ENCODE data around the gene AGMAT. TPM values are rescaled to one million over a fixed set of nuclear protein-coding genes. Genes with fewer than 3 reads are reported as not detected.

The AGMAT gene
- total and polyA plus RNA-seq, 7 donors, result 2.6 to 12.6 (median 3.6) TPM

DNA sequence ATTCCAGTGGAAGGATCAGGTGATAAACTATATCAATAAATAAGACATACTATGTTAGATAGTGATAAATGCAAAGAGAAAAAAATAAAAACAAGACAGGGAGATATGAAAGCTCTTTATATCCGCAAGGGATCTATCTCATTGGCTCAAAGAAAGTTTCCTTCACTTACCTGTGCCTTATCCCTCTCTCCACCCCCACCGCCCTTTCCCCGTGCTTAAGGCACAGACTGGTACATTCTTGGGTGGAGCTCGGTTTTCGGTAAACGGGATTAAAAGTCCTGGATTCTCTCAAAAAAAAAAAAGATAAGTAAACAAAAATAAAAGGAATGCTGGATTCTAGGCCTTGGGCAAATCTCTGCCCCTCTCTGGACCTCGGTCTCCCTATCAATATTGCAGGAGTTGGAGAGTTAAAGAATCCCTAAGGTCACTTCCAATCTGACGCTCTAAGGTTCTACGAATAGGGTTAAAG, 58.8 kb downstream of the AGMAT start:
- TF ChIP-seq, protein P1, sequence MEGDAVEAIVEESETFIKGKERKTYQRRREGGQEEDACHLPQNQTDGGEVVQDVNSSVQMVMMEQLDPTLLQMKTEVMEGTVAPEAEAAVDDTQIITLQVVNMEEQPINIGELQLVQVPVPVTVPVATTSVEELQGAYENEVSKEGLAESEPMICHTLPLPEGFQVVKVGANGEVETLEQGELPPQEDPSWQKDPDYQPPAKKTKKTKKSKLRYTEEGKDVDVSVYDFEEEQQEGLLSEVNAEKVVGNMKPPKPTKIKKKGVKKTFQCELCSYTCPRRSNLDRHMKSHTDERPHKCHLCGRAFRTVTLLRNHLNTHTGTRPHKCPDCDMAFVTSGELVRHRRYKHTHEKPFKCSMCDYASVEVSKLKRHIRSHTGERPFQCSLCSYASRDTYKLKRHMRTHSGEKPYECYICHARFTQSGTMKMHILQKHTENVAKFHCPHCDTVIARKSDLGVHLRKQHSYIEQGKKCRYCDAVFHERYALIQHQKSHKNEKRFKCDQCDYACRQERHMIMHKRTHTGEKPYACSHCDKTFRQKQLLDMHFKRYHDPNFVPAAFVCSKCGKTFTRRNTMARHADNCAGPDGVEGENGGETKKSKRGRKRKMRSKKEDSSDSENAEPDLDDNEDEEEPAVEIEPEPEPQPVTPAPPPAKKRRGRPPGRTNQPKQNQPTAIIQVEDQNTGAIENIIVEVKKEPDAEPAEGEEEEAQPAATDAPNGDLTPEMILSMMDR (IDR thresholded peaks at IDR 0.05), result no peak
- DNase-seq, result no peak

DNA sequence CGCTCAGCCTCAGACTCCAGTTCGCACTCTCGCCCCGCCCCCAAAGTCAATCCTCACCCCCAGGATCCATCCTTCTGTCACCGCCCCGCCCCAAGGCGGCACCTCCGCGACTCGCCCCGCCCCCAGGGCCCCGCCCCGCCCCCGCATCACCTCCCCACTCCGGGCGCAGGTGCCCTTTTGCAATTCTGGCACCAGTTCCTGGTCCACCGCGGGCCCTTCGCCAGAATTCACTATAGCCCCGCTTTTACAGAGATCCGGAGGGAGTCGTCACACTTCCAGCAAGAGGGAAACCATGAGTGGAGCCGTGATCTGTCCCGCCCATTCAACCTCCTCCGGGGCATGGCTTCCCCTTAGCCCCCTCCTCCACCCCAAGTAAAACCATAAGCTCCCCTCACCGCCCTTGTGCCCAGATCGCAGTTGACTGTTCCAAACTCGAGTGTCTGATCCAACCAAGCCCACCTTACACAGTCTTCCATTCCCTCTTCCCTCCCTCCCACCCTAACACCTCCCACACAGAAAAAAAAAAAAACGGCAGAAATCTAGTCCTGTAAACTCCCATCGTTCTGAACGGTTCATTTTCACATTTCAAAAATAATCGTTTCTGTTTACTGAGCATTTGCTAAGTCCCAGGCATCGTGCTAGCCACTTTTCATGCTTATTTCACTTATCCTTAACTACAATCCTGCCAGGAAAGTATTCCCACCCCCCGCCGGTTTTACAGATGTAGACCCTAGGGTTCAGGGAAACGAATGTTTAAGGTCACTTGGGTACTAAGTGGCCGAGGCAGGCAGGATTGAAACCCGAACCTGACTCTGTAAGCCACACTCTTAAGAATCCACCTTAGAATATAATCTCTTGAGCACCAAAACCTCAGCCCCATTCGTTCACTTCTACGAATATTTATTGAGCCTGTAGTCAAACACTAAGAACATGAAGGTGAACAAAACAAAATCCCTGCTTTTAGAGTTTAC, 59.5 kb downstream of the AGMAT start:
- 2 to 4% (median 2%) methylated on average over 35 to 40 of the region's 40 CpGs for WGBS, 3 donors
- H3K4me1 ChIP-seq, result peaks cover 26% of the 10 kb centered on the region
- no peaks in the 10 kb centered on the region for H3K27me3 ChIP-seq (ENCODE audit: insufficient read depth in 3 of 3, low read length in 2 of 3)
- intact Hi-C loops (cut with DNase I), result loop anchor here in 1 of 2 donors (5.0 kb wide), 2 partner anchors 92 to 212 kb away; partner anchors contain the start of genes DDI2 and SLC25A34
- peaks cover 0 to 15% of the 10 kb centered on the region in 2 donors for H3K36me3 ChIP-seq (ENCODE audit: insufficient read depth in 1 of 2, low read depth in 1 of 2)
- H3K9me3 ChIP-seq, result no peaks in the 10 kb centered on the region
- peak; percentile 1 to 75 (median 1) for ATAC-seq
- peak overlapping the region; percentile 90 for H3K27ac ChIP-seq
- TF ChIP-seq, protein P1 (IDR thresholded peaks at IDR 0.05), result no peak
- peak overlapping the region; percentile 87 for H3K4me3 ChIP-seq
- peak in 1 of 2 donors; percentile 99 for DNase-seq

More for the DNA sequence above, 58.8 kb downstream of the AGMAT start:
- ATAC-seq, result no peak
- Histone ChIP-seq H3K4me1 (peaks cover 26% of the 10 kb centered on the region), H3K9me3 (no peaks in the 10 kb centered on the region), H3K4me3 (peak overlapping the region; percentile 87), H3K36me3 (ENCODE audit: insufficient read depth in 1 of 2, low read depth in 1 of 2) (peaks cover 0 to 22% of the 10 kb centered on the region in 2 donors), H3K27ac (peak overlapping the region; percentile 90), H3K27me3 (ENCODE audit: insufficient read depth in 3 of 3, low read length in 2 of 3) (no peaks in the 10 kb centered on the region)
- intact Hi-C loops (cut with DNase I), result loop anchor here in 1 of 2 donors (5.0 kb wide), 2 partner anchors 91 to 211 kb away; partner anchors contain the start of genes DDI2 and SLC25A34
- WGBS, 3 donors, result 13 to 15% (median 13%) methylated on average over 9 of the region's 9 CpGs

DNA sequence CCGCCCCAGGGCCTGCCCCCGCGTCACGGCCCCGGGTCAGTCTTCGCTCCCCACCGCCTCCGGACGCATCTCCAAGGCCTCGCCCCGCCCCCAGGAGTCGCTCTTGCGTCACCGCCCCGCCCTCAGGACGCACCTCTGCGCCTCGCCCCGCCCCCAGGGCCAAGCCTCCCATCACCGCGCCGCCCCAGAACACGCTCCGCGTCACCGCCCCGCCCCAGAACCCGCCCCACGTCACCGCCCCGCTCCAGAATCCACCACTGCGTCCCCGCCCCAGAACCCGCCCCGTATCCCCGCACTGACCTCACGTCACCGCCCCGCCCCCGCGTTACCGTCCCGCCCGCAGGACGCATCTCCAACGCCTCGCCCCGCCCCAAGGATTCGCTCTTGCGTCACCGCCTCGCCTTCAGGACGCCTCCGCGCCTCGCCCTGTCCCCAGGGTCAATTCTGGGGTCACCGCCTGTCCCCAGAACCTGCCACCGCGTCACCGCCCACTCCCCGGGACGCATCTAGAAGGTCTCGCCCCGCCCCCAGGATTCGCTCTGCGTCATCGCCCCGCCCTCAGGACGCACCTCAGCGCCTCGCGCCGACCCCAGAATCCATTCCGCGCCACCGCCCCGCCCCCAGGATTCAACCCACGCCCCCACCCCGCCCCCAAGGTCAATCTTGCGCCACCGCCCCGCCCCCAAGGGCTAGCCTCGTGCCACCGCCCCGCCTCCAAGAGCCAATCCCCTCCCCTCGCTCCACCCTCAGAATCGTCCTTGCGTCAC, 60.4 kb downstream of the AGMAT start:
- ATAC-seq (peak; percentile 72 to 75 (median 74)), DNase-seq (peak; percentile 100)
- Histone ChIP-seq H3K27ac (peak overlapping the region; percentile 91), H3K4me3 (peak overlapping the region; percentile 87), H3K36me3 (ENCODE audit: insufficient read depth in 1 of 2, low read depth in 1 of 2) (peaks cover 0 to 6% of the 10 kb centered on the region in 2 donors), H3K9me3 (no peaks in the 10 kb centered on the region), H3K4me1 (peaks cover 26% of the 10 kb centered on the region), H3K27me3 (ENCODE audit: insufficient read depth in 3 of 3, low read length in 2 of 3) (no peaks in the 10 kb centered on the region)
- 0 to 1% (median 1%) methylated on average over 40 to 87 of the region's 88 CpGs for WGBS, 3 donors
- TF ChIP-seq, protein P1 (IDR thresholded peaks at IDR 0.05), result no peak
- intact Hi-C loops (cut with DNase I), result loop anchor here in 1 of 2 donors (5.0 kb wide), 2 partner anchors 93 to 213 kb away; partner anchors contain the start of genes DDI2 and SLC25A34

DNA sequence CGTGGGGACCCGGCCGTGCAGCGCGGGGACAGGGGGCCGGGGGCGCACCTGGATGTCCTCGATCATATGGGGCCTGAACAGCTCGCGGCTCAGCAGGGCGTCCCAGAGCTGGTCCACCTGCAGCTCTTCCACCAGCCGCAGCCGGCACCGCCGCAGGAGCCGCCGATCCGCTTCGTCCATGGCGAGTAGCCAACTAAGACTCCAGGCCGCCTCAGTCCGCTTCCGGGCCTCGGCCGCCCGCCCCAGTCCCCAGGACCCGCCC, 60.9 kb downstream of the AGMAT start, which contains the start of gene CASP9:
Gene CASP9 (minus strand): TSS at position 195 of the 262 bp plus-strand sequence. CDS start 15 bp downstream, at position 180.
- Histone ChIP-seq H3K4me1 (peaks cover 26% of the 10 kb centered on the region), H3K4me3 (peak within 1 kb of the TSS; percentile 87), H3K36me3 (ENCODE audit: insufficient read depth in 1 of 2, low read depth in 1 of 2) (peaks cover 0 to under 1% of the 10 kb centered on the region in 2 donors), H3K27ac (peak within 1 kb of the TSS; percentile 91), H3K9me3 (no peaks in the 10 kb centered on the region), H3K27me3 (ENCODE audit: insufficient read depth in 3 of 3, low read length in 2 of 3) (no peaks in the 10 kb centered on the region)
- intact Hi-C loops (cut with DNase I), result no loop called here
- WGBS, 3 donors, result 1% methylated on average over 18 to 27 of the region's 27 CpGs
- TF ChIP-seq, protein P1 (IDR thresholded peaks at IDR 0.05), result no peak
- no peak for DNase-seq
- no peak for ATAC-seq

Measured in psoas muscle (tissue), 8 donors.